Activated T-cell treated with anti-CD3 and anti-CD28 coated beads, Interleukin-2, amount 50 U/mL, for 1 hour (primary cell): Measurements from ENCODE around the gene DPF3.

Experiments used
- DNase-seq: peaks from one replicate; pipeline ENCODE4 v3.0.0-alpha.2; 2020

The DPF3 gene

DNA sequence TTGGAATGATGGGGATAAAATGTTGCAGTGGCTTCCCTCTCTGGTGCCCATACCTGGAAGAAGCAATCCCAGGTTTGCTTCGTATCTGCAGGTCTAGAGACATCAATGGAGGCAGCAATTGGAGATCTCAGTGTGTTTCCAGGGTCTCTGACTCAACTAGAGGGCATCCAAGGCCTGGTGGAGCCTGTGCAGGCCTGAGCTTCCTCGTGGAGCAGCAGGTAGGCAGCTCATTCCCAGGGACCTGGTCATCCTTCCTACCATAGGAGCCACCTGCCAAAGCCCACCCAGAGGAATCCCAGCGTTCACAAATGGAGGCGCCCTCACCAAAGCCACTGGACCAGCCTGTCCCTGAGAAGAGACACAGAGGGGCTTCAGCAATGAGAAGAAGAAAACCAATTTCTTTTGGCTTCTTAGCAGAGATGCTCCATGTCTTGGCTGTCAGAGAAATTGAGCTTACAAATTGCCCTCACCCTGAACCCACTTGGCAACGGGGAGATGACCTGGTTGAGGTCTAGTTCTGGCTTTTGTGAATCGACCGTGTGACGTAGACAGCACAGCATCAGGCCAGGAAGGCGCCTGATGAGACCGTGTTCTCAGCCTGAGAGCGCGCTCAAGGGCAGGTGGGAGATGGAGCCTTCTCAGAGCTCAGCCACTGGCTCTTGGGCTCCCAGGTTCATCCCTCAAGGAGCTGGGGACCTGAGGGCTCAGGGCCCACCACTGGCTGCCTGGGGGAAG, 283.6 kb downstream of the DPF3 start:
- no peak for DNase-seq

DNA sequence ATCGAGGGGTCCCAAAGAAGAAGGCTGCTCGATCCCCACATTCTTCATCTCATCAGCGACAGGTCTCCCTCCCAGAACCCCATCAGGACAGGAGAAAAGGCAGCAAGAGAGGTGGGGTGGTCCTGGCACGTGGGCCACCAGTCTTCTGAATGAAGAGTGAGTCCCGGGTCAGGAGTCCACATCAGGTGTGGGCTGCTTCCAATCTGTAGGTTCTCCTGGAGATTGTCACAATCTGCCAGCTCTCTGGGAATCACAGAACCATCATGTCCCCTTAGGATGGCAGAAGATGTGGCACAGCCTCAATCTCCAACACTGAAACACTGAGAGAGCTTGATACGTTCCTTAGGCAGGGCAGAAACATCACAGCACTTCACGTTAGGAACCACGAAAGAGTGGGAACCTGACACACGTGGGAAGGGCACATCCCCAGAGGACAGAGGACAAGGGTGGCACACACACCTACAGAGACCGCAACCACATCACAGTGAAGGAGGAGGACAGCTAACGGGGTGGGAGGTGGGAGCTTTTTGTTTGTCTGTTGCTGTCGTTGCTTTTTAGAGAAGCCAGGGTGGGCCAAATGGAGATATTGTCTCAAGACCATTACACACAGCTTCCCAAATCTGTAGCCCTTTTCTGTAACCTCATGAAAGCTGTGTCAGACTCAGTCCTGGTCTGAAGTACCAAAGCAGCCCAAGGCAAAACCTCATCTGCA, 284.5 kb downstream of the DPF3 start:
- no peak for DNase-seq

GRCh38 chr14:72608391-72609204, 285.3 kb downstream of the DPF3 start:
- DNase-seq: no peak

- DNase-seq: no peak
Observed at GRCh38 chr14:72607386-72608130, 286.3 kb downstream of the DPF3 start.

DNA sequence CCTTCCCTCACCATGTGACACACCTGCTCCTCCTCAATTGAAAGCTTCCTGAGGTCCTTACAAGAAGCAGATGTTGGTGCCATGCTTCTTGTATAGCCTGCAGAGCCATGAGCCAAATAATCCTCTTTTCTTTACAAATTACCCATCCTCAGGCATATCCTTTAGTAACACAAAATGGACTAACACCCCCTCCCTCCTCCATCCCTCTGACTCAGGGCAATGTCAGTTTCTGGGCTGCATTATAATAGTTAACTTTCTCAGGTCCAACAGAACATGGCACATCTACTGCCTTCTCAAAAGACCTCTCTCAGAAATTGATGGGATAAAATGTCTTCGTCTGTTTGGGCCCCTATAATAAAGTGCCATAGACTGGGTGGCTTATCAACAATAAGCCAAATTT, 287.0 kb downstream of the DPF3 start:
- no peak for DNase-seq

DNA sequence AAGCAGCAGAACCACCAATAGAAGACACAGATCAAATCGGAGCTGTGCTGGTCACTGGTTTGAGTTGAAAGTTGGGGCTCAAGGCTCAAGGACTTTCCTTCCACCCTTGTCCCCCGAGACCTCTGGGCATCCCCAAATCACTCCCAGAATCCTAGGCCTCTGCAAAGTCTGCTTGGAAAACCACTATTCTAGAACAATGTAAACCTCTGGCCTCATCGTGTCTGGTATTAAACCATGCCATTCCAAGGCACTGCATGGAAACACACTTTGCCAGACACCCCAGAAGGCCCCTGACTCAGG, 288.0 kb downstream of the DPF3 start:
- DNase-seq: no peak

DNA sequence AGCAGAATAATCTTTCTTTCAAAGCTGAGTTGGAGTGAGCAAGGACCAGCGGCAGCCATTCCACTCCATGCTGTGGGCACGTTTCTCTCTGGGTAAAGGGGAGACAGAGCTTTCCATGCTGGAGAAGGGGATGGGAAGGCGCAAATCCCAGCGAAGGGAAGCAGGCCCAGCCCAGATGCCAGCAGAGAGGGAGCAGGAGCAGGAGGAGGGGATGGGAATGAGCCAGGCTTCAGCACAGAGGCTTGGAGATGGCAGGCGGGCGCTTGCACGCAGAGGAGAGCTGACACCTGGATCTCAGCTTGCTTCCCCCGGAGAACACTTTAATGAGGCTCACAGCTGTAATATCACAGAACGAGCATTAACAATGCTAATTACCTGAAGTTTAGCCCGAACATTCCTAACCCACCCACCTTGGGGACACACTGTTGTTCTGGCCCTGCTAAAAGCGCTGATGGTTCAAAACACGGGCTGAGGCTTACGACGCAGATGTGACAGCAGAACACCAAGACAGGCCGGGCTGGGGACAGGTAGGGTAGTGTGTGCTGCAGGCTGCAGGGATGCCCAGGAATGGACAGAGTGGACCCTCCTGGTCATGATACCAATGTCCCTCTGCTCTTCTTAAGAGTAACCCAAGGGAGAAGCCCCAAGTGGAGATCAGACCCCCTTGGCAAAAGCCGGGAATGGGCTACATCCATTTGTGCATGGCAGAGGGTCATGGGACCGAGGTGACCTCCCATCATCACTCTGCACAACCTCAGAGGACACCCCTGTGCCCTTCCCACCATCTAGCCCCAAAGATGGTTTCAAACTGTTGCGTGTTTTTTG, 288.6 kb downstream of the DPF3 start:
- DNase-seq: no peak

DNA sequence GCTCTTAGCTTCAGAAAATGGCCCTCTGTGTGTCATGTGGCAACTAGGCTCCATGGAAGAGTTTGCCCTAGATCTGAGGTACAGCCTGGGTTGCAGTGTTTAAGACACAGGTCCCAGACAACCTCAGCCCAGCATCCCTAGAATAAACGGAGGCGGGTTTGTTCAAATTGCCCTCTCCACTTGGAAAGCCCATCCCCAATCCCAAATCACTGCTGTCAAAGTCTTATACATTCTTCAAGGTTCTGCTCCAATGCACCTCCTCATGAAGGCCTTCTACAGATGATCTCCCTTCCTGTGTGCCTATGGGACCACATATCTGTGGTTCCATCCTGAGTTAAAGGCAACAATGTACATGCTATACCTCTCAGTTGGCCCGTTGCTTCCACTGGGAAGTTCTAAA, 289.8 kb downstream of the DPF3 start:
- no peak for DNase-seq

DNA sequence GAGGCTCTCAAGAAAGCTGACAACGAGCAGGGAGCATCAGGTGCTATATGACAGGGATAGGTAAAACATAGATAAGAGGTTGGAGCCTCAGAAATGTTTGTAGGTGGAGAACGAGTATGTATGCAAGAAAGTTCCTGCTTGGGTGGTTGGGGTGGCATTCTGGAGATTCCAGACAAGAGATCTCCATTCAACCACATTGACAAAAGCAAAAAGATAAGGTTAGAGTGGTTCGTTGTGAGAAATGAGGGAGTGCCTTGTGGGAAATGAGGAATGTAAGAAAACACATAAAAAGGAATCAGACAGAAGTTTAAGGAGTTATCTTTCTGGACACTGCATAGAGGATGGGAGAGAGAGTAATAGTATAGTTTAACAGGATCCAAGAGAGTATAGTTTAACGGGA, 290.3 kb downstream of the DPF3 start:
- DNase-seq: no peak

- DNase-seq: no peak
Observed at GRCh38 chr14:72600551-72601330, 293.2 kb downstream of the DPF3 start.

- no peak for DNase-seq
Observed at GRCh38 chr14:72599579-72600470, 294.1 kb downstream of the DPF3 start.

DNA sequence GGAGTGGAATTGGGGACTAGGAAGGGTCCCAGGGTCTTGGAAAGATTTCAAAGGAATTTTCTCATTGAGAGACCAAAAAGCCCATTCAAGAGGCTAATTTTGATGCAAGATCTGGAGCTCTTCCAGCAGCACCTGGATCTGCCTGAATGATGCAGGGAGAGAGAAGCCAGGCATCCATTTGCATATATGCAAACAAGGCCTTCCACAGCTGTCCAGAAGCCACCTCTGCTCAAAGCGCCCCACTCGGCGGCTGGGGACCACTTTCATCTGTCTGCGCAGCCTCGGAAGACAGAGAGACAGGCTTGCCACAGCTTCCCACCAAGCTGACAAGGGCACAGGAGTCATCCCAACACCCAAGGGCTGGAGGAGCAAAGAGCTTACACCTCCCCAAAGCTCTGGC, 295.6 kb downstream of the DPF3 start:
- no peak for DNase-seq

DNA sequence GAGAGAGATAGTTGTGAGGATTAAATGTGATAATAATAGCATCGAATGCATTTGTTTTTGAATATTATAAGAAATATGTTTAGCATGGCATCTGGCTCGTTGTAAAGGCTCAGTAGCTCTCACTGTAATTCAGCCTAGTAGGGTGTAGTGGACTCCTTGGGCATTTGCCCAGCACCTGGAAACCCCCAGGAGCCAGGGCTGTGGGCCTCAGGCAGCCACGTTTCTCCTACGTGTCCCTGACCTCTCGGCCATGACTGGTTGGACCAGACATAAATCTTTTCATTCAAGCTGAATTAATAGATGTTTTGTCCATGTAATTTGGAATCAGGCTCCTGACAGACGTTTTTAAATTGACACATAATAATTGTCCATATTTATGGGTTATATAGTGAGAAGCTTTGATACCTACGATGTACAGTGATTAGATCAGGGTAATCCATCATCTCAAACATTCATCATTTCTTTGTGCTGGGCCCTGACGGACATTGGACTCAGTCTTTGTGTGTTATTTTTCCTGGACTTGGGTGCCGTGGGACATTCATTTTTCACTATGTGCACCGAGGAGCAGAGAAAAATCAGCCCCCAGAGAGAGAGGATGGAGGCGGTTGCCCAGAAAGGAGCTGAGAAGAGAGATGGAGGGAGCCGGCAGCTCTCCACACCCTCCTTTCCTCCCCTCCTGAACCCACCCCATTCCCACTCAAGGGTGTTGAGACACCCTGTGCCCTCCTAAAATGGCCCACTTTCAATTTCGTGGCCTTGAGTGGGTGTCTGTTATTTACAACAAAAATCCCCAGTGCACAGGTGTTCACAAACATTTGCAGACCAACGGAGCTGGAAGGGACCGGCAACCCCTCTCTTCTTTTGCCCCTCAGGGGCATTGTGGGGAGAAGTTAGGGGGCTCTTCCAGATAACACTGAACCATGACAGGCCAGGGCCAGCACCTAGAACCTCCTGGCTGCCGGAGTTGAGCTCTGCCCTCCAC, 296.4 kb downstream of the DPF3 start:
- DNase-seq: no peak

DNA sequence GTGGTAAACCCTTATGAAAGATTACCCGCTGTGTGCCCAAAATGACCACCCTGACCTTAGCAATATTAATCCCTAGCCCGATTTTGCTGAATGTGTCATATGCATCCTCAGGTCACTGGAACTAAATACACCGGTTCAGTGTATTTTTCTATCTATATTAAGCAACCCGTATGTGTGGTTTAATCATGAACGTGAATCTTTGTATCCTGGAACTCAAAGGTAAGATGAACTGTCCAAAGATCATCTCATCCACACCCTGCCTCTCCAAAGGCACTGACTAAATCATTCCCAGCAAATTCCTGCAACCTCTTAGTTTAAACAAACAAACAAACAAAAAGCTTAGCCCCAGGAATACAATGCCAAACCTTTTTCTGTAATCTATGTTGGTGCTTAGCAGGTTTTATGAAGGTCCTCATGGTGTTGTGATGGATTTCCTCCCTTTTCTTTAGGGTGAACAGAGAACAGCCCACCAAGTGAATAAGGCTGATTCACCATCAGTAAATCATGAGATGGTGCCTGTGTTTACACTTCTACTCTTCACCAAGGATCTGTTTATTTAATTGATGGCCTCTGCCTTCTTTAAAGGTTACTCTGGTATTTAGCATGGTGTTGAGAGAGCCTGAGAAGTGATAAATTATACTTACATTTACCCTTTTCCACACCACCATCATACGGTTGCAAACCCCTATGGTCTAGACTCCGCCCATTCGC, 298.6 kb downstream of the DPF3 start:
- no peak for DNase-seq

DNA sequence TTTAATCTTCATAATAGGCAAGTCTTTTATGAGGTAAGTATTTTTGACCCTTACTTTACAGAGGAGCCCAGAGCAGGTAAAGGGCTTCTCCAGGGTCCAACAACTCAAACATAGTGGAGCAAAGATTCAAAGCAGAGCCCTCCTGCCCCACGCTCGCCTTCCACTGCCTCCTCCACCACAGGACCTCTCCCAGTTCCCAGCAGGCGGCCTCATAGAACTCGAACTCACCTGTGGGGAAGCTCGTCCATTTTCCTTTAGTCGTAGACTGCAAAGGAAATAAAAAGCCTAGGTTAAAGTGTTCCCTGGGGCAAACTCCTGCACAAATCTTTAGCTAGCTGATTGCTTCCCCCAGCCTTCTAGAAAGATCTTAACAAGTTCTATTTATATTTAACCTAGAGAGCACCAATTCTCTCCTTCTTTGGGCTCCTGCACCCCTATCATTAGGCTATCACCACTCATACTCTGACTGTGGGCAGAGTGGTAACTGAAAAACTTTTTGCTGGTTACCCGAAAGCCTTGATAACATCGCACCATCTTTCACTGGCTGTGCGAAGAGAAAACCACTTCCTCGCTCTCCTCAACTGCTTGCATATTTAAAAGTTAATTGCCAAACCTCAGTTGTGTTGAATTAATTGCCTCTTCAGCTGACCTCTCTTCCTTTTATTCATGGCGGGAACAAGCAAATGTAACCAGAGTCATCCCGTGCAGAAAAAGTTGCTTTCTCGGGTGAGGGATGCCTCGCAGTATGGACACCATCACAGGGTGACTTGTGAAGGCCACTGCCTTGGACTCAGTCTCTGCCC, 299.6 kb downstream of the DPF3 start:
- DNase-seq: no peak

- DNase-seq: no peak
Observed at GRCh38 chr14:72591391-72591790, 302.5 kb downstream of the DPF3 start.

GRCh38 chr14:72590577-72590976, 303.3 kb downstream of the DPF3 start:
- DNase-seq: no peak

DNA sequence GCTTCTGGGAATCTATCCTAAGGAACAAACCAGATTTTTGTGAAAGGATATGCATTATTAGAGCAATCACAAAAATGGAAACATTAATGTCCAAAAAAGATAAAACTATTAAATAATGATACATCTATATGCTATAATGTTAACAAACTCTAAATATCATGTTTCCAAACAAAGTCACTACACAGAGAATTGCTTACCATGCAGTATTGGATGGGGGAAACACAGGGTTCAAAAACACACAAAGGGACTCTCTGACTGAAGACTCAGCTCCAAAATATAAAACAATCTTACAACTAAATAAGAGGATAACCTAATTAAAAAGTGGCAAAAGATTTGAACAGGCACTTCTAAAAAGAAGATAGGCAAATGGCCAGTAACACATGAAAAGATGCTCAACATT, 304.2 kb downstream of the DPF3 start:
- no peak for DNase-seq
